Measurements from ENCODE around the gene AOPEP.

The AOPEP gene

GRCh38 chr9:94817291-94818177, 91.0 kb downstream of the AOPEP start:
- Histone ChIP-seq H3K4me3 (ENCODE audit: low read depth, low read length) (no peak overlapping the region), H3K4me1 (ENCODE audit: control insufficient read depth, insufficient read depth, low read length) (peaks cover 16% of the 10 kb centered on the region), H3K27me3 (ENCODE audit: control insufficient read depth, insufficient read depth, low read length) (no peaks in the 10 kb centered on the region), H3K9ac (ENCODE audit: low read depth, low read length) (no peak overlapping the region), H3K36me3 (ENCODE audit: control insufficient read depth, insufficient read depth, low read length) (no peaks in the 10 kb centered on the region; the same call in 1 of the 2 replicates), H3K27ac (ENCODE audit: low read depth, low read length) (no peak overlapping the region), H3K9me3 (ENCODE audit: control insufficient read depth, insufficient read depth, low read length) (no peaks in the 10 kb centered on the region)

- Histone ChIP-seq H3K27ac (ENCODE audit: low read depth, low read length) (no peak overlapping the region), H3K27me3 (ENCODE audit: control insufficient read depth, insufficient read depth, low read length) (0 out of 2 replicates have a peak, but pooled peaks cover under 1% of the 10 kb centered on the region), H3K4me1 (ENCODE audit: control insufficient read depth, insufficient read depth, low read length) (peaks cover 16% of the 10 kb centered on the region), H3K36me3 (ENCODE audit: control insufficient read depth, insufficient read depth, low read length) (no peaks in the 10 kb centered on the region; the same call in 1 of the 2 replicates), H3K9me3 (ENCODE audit: control insufficient read depth, insufficient read depth, low read length) (no peaks in the 10 kb centered on the region), H3K9ac (ENCODE audit: low read depth, low read length) (no peak overlapping the region), H3K4me3 (ENCODE audit: low read depth, low read length) (no peak overlapping the region)
These were observed 91.7 kb downstream of the AOPEP start for GRCh38 chr9:94818178-94818541.

GRCh38 chr9:94819161-94819687, 92.7 kb downstream of the AOPEP start:
- no peaks in the 10 kb centered on the region for H3K9me3 ChIP-seq (ENCODE audit: control insufficient read depth, insufficient read depth, low read length)
- peaks cover 22% of the 10 kb centered on the region for H3K4me1 ChIP-seq (ENCODE audit: control insufficient read depth, insufficient read depth, low read length)
- no peaks in the 10 kb centered on the region; the same call in 1 of the 2 replicates for H3K36me3 ChIP-seq (ENCODE audit: control insufficient read depth, insufficient read depth, low read length)
- H3K27me3 ChIP-seq (ENCODE audit: control insufficient read depth, insufficient read depth, low read length), result peaks cover 11% of the 10 kb centered on the region; the same call in 1 of the 2 replicates
- H3K9ac ChIP-seq (ENCODE audit: low read depth, low read length), result no peak overlapping the region
- no peak overlapping the region for H3K27ac ChIP-seq (ENCODE audit: low read depth, low read length)
- no peak overlapping the region for H3K4me3 ChIP-seq (ENCODE audit: low read depth, low read length)

- peaks cover 38% of the 10 kb centered on the region for H3K4me1 ChIP-seq (ENCODE audit: control insufficient read depth, insufficient read depth, low read length)
- no peaks in the 10 kb centered on the region for H3K9me3 ChIP-seq (ENCODE audit: control insufficient read depth, insufficient read depth, low read length)
- no peak overlapping the region for H3K27ac ChIP-seq (ENCODE audit: low read depth, low read length)
These were observed 94.8 kb downstream of the AOPEP start for GRCh38 chr9:94821098-94821887.

GRCh38 chr9:94822273-94822672, 95.8 kb downstream of the AOPEP start:
- Histone ChIP-seq H3K9ac (ENCODE audit: low read depth, low read length) (no peak overlapping the region), H3K9me3 (ENCODE audit: control insufficient read depth, insufficient read depth, low read length) (no peaks in the 10 kb centered on the region), H3K27me3 (ENCODE audit: control insufficient read depth, insufficient read depth, low read length) (peaks cover 20% of the 10 kb centered on the region), H3K36me3 (ENCODE audit: control insufficient read depth, insufficient read depth, low read length) (no peaks in the 10 kb centered on the region; the same call in 1 of the 2 replicates), H3K4me1 (ENCODE audit: control insufficient read depth, insufficient read depth, low read length) (peaks cover 43% of the 10 kb centered on the region), H3K4me3 (ENCODE audit: low read depth, low read length) (no peak overlapping the region), H3K27ac (ENCODE audit: low read depth, low read length) (no peak overlapping the region)

More at GRCh38 chr9:94821098-94821887, 94.8 kb downstream of the AOPEP start:
- Histone ChIP-seq H3K9ac (ENCODE audit: low read depth, low read length) (no peak overlapping the region), H3K36me3 (ENCODE audit: control insufficient read depth, insufficient read depth, low read length) (no peaks in the 10 kb centered on the region; the same call in 1 of the 2 replicates), H3K4me3 (ENCODE audit: low read depth, low read length) (no peak overlapping the region), H3K27me3 (ENCODE audit: control insufficient read depth, insufficient read depth, low read length) (peaks cover 14% of the 10 kb centered on the region)

- peaks cover 20% of the 10 kb centered on the region for H3K27me3 ChIP-seq (ENCODE audit: control insufficient read depth, insufficient read depth, low read length)
- no peak overlapping the region for H3K4me3 ChIP-seq (ENCODE audit: low read depth, low read length)
- no peak overlapping the region for H3K27ac ChIP-seq (ENCODE audit: low read depth, low read length)
- peaks cover 47% of the 10 kb centered on the region for H3K4me1 ChIP-seq (ENCODE audit: control insufficient read depth, insufficient read depth, low read length)
- H3K9ac ChIP-seq (ENCODE audit: low read depth, low read length), result no peak overlapping the region
- H3K36me3 ChIP-seq (ENCODE audit: control insufficient read depth, insufficient read depth, low read length), result no peaks in the 10 kb centered on the region
- no peaks in the 10 kb centered on the region for H3K9me3 ChIP-seq (ENCODE audit: control insufficient read depth, insufficient read depth, low read length)
These were observed 97.2 kb downstream of the AOPEP start for GRCh38 chr9:94823710-94824109.

- H3K9ac ChIP-seq (ENCODE audit: low read depth, low read length), result no peak overlapping the region
- H3K9me3 ChIP-seq (ENCODE audit: control insufficient read depth, insufficient read depth, low read length), result no peaks in the 10 kb centered on the region
- H3K27me3 ChIP-seq (ENCODE audit: control insufficient read depth, insufficient read depth, low read length), result peaks cover 20% of the 10 kb centered on the region
- peaks cover 47% of the 10 kb centered on the region for H3K4me1 ChIP-seq (ENCODE audit: control insufficient read depth, insufficient read depth, low read length)
- H3K36me3 ChIP-seq (ENCODE audit: control insufficient read depth, insufficient read depth, low read length), result no peaks in the 10 kb centered on the region
- no peak overlapping the region for H3K4me3 ChIP-seq (ENCODE audit: low read depth, low read length)
- no peak overlapping the region for H3K27ac ChIP-seq (ENCODE audit: low read depth, low read length)
These were observed 97.9 kb downstream of the AOPEP start for GRCh38 chr9:94824411-94824810.

GRCh38 chr9:94824913-94825610, 98.6 kb downstream of the AOPEP start:
- Histone ChIP-seq H3K36me3 (ENCODE audit: control insufficient read depth, insufficient read depth, low read length) (no peaks in the 10 kb centered on the region), H3K9ac (ENCODE audit: low read depth, low read length) (no peak overlapping the region), H3K9me3 (ENCODE audit: control insufficient read depth, insufficient read depth, low read length) (no peaks in the 10 kb centered on the region), H3K4me1 (ENCODE audit: control insufficient read depth, insufficient read depth, low read length) (peaks cover 47% of the 10 kb centered on the region), H3K27me3 (ENCODE audit: control insufficient read depth, insufficient read depth, low read length) (peaks cover 20% of the 10 kb centered on the region), H3K27ac (ENCODE audit: low read depth, low read length) (peak overlapping the region; percentile 69), H3K4me3 (ENCODE audit: low read depth, low read length) (peak overlapping the region; percentile 8; the same call in 1 of the 2 replicates)

- H3K9ac ChIP-seq (ENCODE audit: low read depth, low read length), result no peak overlapping the region
- H3K4me3 ChIP-seq (ENCODE audit: low read depth, low read length), result no peak overlapping the region
- H3K27ac ChIP-seq (ENCODE audit: low read depth, low read length), result peak overlapping the region; percentile 69
- H3K36me3 ChIP-seq (ENCODE audit: control insufficient read depth, insufficient read depth, low read length), result no peaks in the 10 kb centered on the region
- H3K9me3 ChIP-seq (ENCODE audit: control insufficient read depth, insufficient read depth, low read length), result no peaks in the 10 kb centered on the region
- peaks cover 42% of the 10 kb centered on the region for H3K4me1 ChIP-seq (ENCODE audit: control insufficient read depth, insufficient read depth, low read length)
- H3K27me3 ChIP-seq (ENCODE audit: control insufficient read depth, insufficient read depth, low read length), result peaks cover 20% of the 10 kb centered on the region
These were observed 99.1 kb downstream of the AOPEP start for GRCh38 chr9:94825611-94825958.

GRCh38 chr9:94826044-94826443, 99.5 kb downstream of the AOPEP start:
- H3K27me3 ChIP-seq (ENCODE audit: control insufficient read depth, insufficient read depth, low read length), result peaks cover 20% of the 10 kb centered on the region
- no peaks in the 10 kb centered on the region for H3K9me3 ChIP-seq (ENCODE audit: control insufficient read depth, insufficient read depth, low read length)
- H3K4me1 ChIP-seq (ENCODE audit: control insufficient read depth, insufficient read depth, low read length), result peaks cover 39% of the 10 kb centered on the region
- H3K27ac ChIP-seq (ENCODE audit: low read depth, low read length), result peak overlapping the region; percentile 69
- H3K4me3 ChIP-seq (ENCODE audit: low read depth, low read length), result no peak overlapping the region
- H3K36me3 ChIP-seq (ENCODE audit: control insufficient read depth, insufficient read depth, low read length), result no peaks in the 10 kb centered on the region
- no peak overlapping the region for H3K9ac ChIP-seq (ENCODE audit: low read depth, low read length)
